Fibroblast of skin of left biceps (primary cell): ENCODE data around the gene CREB3.

ENCODE experiments used
- DNase-seq, 2 experiments: peaks; one replicate each; pipeline ENCODE4 v3.0.0-alpha.2; 2013; ENCODE audit warnings: low read depth in 2 of 2

The CREB3 gene

GRCh38 chr9:35748858-35749514 lies 16.5 kb downstream of the CREB3 start, which contains the start of the genes GBA2 and RGP1:
GBA2 (minus strand) TSS chr9:35749228; CDS start chr9:35748704, 524 bp downstream.
RGP1 (plus strand) TSS chr9:35749287; CDS start chr9:35749756, 469 bp downstream.
- DNase-seq = no peak

- no peak for DNase-seq
These were observed 17.2 kb downstream of the CREB3 start for GRCh38 chr9:35749515-35750255.

- DNase-seq = no peak
These were observed 17.7 kb downstream of the CREB3 start for GRCh38 chr9:35750256-35750531.

- no peak for DNase-seq
These were observed 21.0 kb downstream of the CREB3 start for GRCh38 chr9:35753466-35753865.

- DNase-seq = no peak
These were observed 21.8 kb downstream of the CREB3 start, which contains the start of gene MSMP for GRCh38 chr9:35754264-35754663. MSMP (minus strand) TSS chr9:35754276; CDS start chr9:35754129, 147 bp downstream.

GRCh38 chr9:35755071-35755470 lies 22.6 kb downstream of the CREB3 start:
- no peak for DNase-seq

GRCh38 chr9:35756275-35757225 lies 24.1 kb downstream of the CREB3 start:
- no peak for DNase-seq

- DNase-seq = no peak
These were observed 24.9 kb downstream of the CREB3 start for GRCh38 chr9:35757226-35757891.

GRCh38 chr9:35757892-35758275 lies 25.4 kb downstream of the CREB3 start:
- DNase-seq = no peak

- no peak for DNase-seq
These were observed 26.1 kb downstream of the CREB3 start for GRCh38 chr9:35758475-35759050.

GRCh38 chr9:35759795-35760194 lies 27.3 kb downstream of the CREB3 start:
- no peak for DNase-seq

- DNase-seq = no peak
These were observed 28.2 kb downstream of the CREB3 start for GRCh38 chr9:35760651-35761050.

GRCh38 chr9:35763181-35763580 lies 30.7 kb downstream of the CREB3 start:
- DNase-seq = no peak

GRCh38 chr9:35763803-35764202 lies 31.3 kb downstream of the CREB3 start:
- no peak for DNase-seq

GRCh38 chr9:35766997-35767396 lies 34.5 kb downstream of the CREB3 start:
- no peak for DNase-seq

GRCh38 chr9:35767458-35767857 lies 35.0 kb downstream of the CREB3 start:
- no peak for DNase-seq

GRCh38 chr9:35769763-35770162 lies 37.3 kb downstream of the CREB3 start:
- DNase-seq = no peak

GRCh38 chr9:35771075-35771433 lies 38.6 kb downstream of the CREB3 start:
- DNase-seq = no peak

GRCh38 chr9:35771534-35771933 lies 39.1 kb downstream of the CREB3 start:
- DNase-seq = no peak

- no peak for DNase-seq
These were observed 39.5 kb downstream of the CREB3 start for GRCh38 chr9:35771943-35772342.

- no peak for DNase-seq
These were observed 42.6 kb downstream of the CREB3 start for GRCh38 chr9:35774907-35775635.
